Measurements from ENCODE around the gene MTARC1. TPM values are rescaled to one million over a fixed set of nuclear protein-coding genes. Genes with fewer than 3 reads are reported as not detected.

The MTARC1 gene
- total RNA-seq, 1 donor = 9.7 TPM

GRCh38 chr1:220759147-220759546, 27.6 kb upstream of the MTARC1 start:
- H3K9me3 ChIP-seq (ENCODE audit: low read depth, low read length) = no peaks in the 10 kb centered on the region
- H3K4me3 ChIP-seq (ENCODE audit: low read length) = no peak overlapping the region
- H3K4me1 ChIP-seq (ENCODE audit: insufficient read depth, low read length) = no peaks in the 10 kb centered on the region
- no peaks in the 10 kb centered on the region for H3K27me3 ChIP-seq (ENCODE audit: insufficient read depth, low read length)

DNA sequence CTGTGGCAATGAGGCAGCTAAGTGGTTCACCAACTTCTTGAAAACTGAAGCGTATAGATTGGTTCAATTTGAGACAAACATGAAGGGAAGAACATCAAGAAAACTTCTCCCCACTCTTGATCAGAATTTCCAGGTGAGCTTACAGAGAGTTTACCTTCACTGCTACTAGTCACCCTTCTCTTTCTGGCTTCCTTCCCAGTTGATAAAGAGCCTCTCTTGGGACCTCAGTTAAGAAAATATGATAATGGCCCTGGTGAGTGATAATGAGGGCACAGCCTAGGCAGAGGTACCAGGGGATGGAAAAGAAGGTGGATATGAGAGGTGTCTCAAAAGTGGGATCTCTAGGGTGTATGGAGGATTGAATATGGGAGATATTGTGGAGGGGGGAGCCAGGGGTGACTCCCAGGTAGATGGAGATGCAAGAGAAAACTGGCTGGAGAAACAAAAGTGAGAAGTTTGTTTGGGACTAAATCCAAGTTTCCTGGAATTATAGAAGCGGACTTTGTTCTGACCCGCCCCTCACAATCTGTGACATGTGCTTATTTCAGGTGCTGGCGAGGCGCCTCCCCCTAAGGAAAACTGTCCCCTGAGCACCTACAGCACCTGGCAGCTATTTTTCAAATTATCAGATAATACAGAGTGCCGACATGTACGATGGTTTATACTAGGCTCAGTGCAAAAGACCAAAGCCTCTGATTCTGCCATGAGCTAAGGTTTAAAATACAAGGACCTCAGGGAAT, 24.9 kb upstream of the MTARC1 start:
- Histone ChIP-seq H3K27me3 (ENCODE audit: insufficient read depth, low read length) (no peaks in the 10 kb centered on the region), H3K9me3 (ENCODE audit: low read depth, low read length) (no peaks in the 10 kb centered on the region), H3K4me1 (ENCODE audit: insufficient read depth, low read length) (peaks cover 1% of the 10 kb centered on the region), H3K4me3 (ENCODE audit: low read length) (no peak overlapping the region)

DNA sequence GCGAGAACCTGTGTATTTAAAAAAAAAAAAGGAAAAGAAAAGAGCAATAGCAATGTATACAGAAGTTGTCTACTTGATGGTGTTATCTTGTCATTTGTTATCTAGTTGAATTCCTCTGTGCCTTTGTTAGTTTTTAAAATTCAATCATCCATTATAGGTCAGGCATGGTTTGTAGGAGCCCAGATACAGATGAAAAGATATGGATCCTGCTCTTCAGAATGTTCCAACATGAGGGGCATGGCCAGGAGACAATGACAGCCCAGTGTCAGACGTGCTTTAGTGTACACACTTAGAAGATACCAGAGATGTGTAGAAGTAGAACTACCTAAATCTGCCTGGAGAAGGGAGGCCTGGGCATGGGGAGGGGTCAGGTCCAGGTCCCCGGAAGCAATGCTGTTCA, 22.0 kb upstream of the MTARC1 start:
- no peaks in the 10 kb centered on the region for H3K27me3 ChIP-seq (ENCODE audit: insufficient read depth, low read length)
- H3K9me3 ChIP-seq (ENCODE audit: low read depth, low read length) = no peaks in the 10 kb centered on the region
- peaks cover 27% of the 10 kb centered on the region for H3K4me1 ChIP-seq (ENCODE audit: insufficient read depth, low read length)
- no peak overlapping the region for H3K4me3 ChIP-seq (ENCODE audit: low read length)

DNA sequence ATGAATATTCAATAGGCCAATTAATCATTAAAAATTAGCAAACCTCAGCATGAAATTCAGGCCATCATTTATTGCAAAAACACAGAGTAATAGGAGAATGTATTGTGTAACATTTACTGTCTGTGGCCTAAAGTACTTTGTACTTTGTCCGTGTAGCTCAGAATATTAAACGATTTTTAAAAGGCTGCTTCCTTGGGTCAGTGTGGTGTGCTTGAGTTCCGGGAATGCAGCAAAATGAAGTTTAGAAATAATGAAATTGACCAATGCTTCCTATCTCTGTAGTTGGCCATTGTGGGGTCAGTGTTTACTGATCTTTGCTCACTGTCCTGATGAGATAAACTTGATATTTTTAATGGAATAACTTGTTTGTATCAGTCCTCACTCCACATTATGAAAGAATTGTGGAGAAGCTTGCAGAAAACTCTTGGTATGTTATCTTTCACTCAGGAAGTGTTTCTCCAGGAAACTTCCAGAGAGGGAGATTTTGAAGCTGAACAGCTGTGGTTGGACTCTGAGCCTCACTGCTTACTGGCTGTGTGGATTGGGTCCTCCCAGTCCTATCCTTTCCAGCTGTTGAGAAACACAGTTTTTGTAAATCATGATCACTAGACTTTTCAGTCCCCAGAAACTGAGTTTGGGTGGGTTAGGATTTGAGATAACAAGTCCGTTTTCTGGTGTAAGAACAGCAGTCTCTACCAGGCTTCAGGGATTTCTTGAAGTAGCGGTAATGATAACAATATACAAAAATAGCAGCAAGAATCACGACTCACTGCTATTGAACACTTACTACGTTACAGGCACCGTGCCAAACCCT, 19.2 kb upstream of the MTARC1 start:
- H3K27me3 ChIP-seq (ENCODE audit: insufficient read depth, low read length) = no peaks in the 10 kb centered on the region
- no peak overlapping the region for H3K4me3 ChIP-seq (ENCODE audit: low read length)
- no peaks in the 10 kb centered on the region for H3K9me3 ChIP-seq (ENCODE audit: low read depth, low read length)
- H3K4me1 ChIP-seq (ENCODE audit: insufficient read depth, low read length) = peaks cover 27% of the 10 kb centered on the region

DNA sequence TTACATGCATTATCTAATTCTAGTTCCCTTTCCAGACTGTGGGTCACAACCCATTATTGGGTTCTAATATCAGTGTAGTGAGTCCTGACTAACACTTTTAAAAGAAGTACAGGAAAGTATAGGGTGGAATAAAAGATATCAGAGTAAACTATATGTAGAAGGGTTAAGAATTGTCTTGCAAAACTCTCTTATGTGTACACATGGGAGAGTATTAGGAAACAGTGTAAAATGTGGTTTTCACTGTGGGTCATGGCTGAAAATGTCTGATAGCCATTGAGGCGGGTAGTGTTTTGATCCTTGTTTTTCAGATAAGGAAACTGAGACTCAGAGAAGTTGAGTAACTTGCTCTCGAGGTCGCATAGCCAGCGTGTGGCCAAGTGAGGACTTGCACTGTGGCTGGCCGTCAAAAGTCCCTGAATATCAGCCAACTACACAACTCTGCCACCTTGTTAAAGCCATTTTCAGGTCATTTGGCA, 18.5 kb upstream of the MTARC1 start:
- Histone ChIP-seq H3K9me3 (ENCODE audit: low read depth, low read length) (no peaks in the 10 kb centered on the region), H3K27me3 (ENCODE audit: insufficient read depth, low read length) (no peaks in the 10 kb centered on the region), H3K4me3 (ENCODE audit: low read length) (no peak overlapping the region), H3K4me1 (ENCODE audit: insufficient read depth, low read length) (peaks cover 27% of the 10 kb centered on the region)

GRCh38 chr1:220769205-220769604, 17.5 kb upstream of the MTARC1 start:
- Histone ChIP-seq H3K27me3 (ENCODE audit: insufficient read depth, low read length) (no peaks in the 10 kb centered on the region), H3K4me1 (ENCODE audit: insufficient read depth, low read length) (peaks cover 27% of the 10 kb centered on the region)

DNA sequence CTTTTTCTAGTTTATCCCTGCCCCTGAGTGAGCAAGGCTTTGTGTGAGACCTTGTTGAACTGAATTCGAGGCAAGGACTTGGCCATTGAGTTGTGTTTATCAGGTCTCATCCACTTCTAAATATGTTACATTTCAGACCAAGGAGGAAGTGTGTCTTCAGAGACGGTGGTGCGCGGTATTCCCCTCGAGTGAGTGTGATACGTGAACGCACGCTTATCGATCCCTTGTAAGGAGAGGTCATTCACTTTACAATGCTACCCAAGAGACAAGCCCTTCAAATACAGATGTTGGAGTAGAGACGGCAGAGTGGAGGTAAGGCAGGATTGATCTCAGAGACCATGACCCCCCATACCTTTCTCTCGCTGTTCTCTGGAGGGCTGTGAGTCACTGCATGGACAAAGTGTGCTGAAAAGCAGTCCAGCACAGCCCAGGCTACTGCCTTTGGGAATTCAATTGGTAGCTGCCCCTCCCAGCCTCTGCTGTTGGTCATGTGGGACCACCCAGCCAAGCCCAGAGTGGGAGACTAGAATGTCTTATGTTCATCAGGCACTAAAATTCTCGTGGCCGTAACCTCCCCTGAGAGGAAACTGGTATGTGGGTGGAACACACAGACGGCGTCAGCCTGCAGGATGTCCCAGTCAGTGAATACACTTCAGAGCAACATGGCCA, 16.3 kb upstream of the MTARC1 start:
- H3K9me3 ChIP-seq (ENCODE audit: low read depth, low read length) = no peaks in the 10 kb centered on the region
- H3K27me3 ChIP-seq (ENCODE audit: insufficient read depth, low read length) = no peaks in the 10 kb centered on the region
- H3K4me1 ChIP-seq (ENCODE audit: insufficient read depth, low read length) = peaks cover 27% of the 10 kb centered on the region
- H3K4me3 ChIP-seq (ENCODE audit: low read length) = no peak overlapping the region

More at GRCh38 chr1:220769205-220769604, 17.5 kb upstream of the MTARC1 start:
- Histone ChIP-seq H3K4me3 (ENCODE audit: low read length) (no peak overlapping the region), H3K9me3 (ENCODE audit: low read depth, low read length) (no peaks in the 10 kb centered on the region)

GRCh38 chr1:220772846-220773245, 13.9 kb upstream of the MTARC1 start:
- Histone ChIP-seq H3K27me3 (ENCODE audit: insufficient read depth, low read length) (no peaks in the 10 kb centered on the region), H3K4me3 (ENCODE audit: low read length) (no peak overlapping the region), H3K9me3 (ENCODE audit: low read depth, low read length) (no peaks in the 10 kb centered on the region), H3K4me1 (ENCODE audit: insufficient read depth, low read length) (peaks cover 32% of the 10 kb centered on the region)

DNA sequence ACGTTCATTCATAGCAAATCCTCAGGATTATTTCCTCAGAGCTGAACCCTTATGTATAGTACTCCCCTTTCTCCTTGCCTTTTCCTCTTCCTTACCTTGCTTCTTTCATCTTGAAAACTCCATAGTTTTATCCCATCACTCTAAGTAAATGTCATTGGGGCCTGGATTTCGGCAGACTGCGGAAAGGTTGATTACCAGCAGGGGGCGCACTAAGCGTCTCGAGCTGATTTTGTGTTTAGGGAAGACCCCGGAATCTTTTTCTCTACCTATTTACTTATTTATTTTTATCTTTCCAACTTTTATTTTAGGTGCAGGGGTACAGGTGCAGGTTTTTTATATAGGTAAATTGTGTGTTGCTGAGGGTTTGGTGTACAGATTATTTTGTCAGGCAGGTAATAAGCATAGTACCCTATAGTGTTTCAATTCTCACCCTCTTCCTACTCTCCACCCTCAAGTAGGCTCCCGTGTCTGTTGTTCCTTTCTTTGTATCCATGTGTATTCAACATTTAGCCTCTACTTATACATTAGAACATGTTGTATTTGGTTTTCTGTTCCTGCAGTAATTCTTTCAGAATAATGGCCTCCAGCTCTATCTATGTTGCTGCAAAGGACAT, 11.4 kb upstream of the MTARC1 start:
- H3K4me1 ChIP-seq (ENCODE audit: insufficient read depth, low read length) = peaks cover 30% of the 10 kb centered on the region
- no peak overlapping the region for H3K4me3 ChIP-seq (ENCODE audit: low read length)
- H3K9me3 ChIP-seq (ENCODE audit: low read depth, low read length) = no peaks in the 10 kb centered on the region

GRCh38 chr1:220776254-220776653, 10.5 kb upstream of the MTARC1 start:
- Histone ChIP-seq H3K4me1 (ENCODE audit: insufficient read depth, low read length) (peaks cover 30% of the 10 kb centered on the region), H3K9me3 (ENCODE audit: low read depth, low read length) (no peaks in the 10 kb centered on the region), H3K27me3 (ENCODE audit: insufficient read depth, low read length) (no peaks in the 10 kb centered on the region), H3K4me3 (ENCODE audit: low read length) (no peak overlapping the region)

More for the DNA sequence above, 11.4 kb upstream of the MTARC1 start:
- H3K27me3 ChIP-seq (ENCODE audit: insufficient read depth, low read length) = no peaks in the 10 kb centered on the region

GRCh38 chr1:220776720-220777326, 9.9 kb upstream of the MTARC1 start:
- H3K4me1 ChIP-seq (ENCODE audit: insufficient read depth, low read length) = peaks cover 30% of the 10 kb centered on the region

DNA sequence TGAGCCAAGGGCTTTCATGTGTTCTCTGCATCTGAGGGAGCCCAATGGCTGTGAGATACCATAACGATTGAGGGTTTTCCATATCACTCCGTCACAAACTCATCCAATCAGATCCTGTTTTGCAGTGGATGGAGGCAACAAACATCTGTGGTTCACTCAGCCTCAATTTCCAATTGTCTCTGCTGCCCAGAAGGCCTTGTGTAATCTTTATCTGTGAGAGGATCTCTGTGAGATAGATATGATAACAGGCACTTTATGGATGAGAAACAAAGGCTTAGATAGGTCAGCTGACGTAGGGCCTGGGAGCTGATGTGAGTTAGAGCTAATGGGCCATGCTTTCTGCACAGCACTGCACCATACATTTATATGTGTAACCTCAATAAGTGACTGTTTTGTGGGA, 3.3 kb upstream of the MTARC1 start:
- Histone ChIP-seq H3K4me3 (ENCODE audit: low read length) (no peak overlapping the region), H3K27me3 (ENCODE audit: insufficient read depth, low read length) (peaks cover 6% of the 10 kb centered on the region), H3K9me3 (ENCODE audit: low read depth, low read length) (no peaks in the 10 kb centered on the region), H3K4me1 (ENCODE audit: insufficient read depth, low read length) (peaks cover 46% of the 10 kb centered on the region)

More at GRCh38 chr1:220776720-220777326, 9.9 kb upstream of the MTARC1 start:
- Histone ChIP-seq H3K9me3 (ENCODE audit: low read depth, low read length) (no peaks in the 10 kb centered on the region), H3K4me3 (ENCODE audit: low read length) (no peak overlapping the region), H3K27me3 (ENCODE audit: insufficient read depth, low read length) (no peaks in the 10 kb centered on the region)

- Histone ChIP-seq H3K9me3 (ENCODE audit: low read depth, low read length) (no peaks in the 10 kb centered on the region), H3K4me3 (ENCODE audit: low read length) (no peak overlapping the region), H3K4me1 (ENCODE audit: insufficient read depth, low read length) (peaks cover 46% of the 10 kb centered on the region), H3K27me3 (ENCODE audit: insufficient read depth, low read length) (peaks cover 6% of the 10 kb centered on the region)
Measured at GRCh38 chr1:220784751-220785150, 2.0 kb upstream of the MTARC1 start.

Measured in mononuclear cell (primary cell).